ENCODE results near the gene TMCC3. TPM values are rescaled to one million over a fixed set of nuclear protein-coding genes. Genes with fewer than 3 reads are reported as not detected.

TMCC3 gene
- total and polyA plus RNA-seq, 9 of the 15 experiments (the other 6 are each of a cell fraction or from before 2014, with no cell fraction given): not detected

- CTCF ChIA-PET (ENCODE audit: low intra/inter-chr PET ratio): no interaction called here
- Histone ChIP-seq H3K4me1 (replicated peaks in 1 of 2; ENCODE audit: control insufficient read depth in 2 of 2, insufficient read depth in 2 of 2, low read length in 2 of 2) (no peaks in the 10 kb centered on the region), H3K4me2 (ENCODE audit: insufficient read depth, low read length) (no peak overlapping the region), H3K9me3 (replicated peaks; ENCODE audit: control insufficient read depth, insufficient read depth, low read depth, low read length) (no peaks in the 10 kb centered on the region), H3K27ac (ENCODE audit: extremely low read depth, low read depth, low read length) (no peak overlapping the region), H2AFZ (ENCODE audit: low read depth, low read length) (no peak overlapping the region), H3K4me3 (no peak overlapping the region), H4K20me1 (replicated peaks; ENCODE audit: control insufficient read depth, insufficient read depth, low read length) (no peaks in the 10 kb centered on the region), H3K9ac (ENCODE audit: insufficient read depth in 1 of 2, low read depth in 2 of 2, low read length in 2 of 2) (no peak overlapping the region), H3K79me2 (ENCODE audit: control insufficient read depth, insufficient read depth, low read length) (no peaks in the 10 kb centered on the region), H3K9me1 (ENCODE audit: control insufficient read depth, insufficient read depth, low read length) (no peaks in the 10 kb centered on the region), H3K36me3 (ENCODE audit: control insufficient read depth, insufficient read depth, low read length) (no peaks in the 10 kb centered on the region), H3K27me3 (ENCODE audit: control insufficient read depth in 2 of 2, insufficient read depth in 2 of 2, low read length in 2 of 2) (peaks cover 0 to 16% of the 10 kb centered on the region in 2 experiments; a peak in 3 of 5 replicates)
- ATAC-seq (no peak), DNase-seq (ENCODE audit: extremely low read depth in 1 of 4, low spot score in 3 of 4) (no peak), FAIRE-seq (no peak)
- TF ChIP-seq KDM2B (CRISPR knock-in tag; IDR thresholded peaks at IDR 0.05): no peak
- TF ChIP-seq ZNF444 (CRISPR knock-in tag; IDR thresholded peaks at IDR 0.05): no peak
- TF ChIP-seq TARDBP (IDR thresholded peaks at IDR 0.05): no peak
- no peak for TF ChIP-seq ARID2 (IDR thresholded peaks at IDR 0.05)
- no peak for TF ChIP-seq ETS1 (conservative IDR thresholded peaks at IDR 0.05; ENCODE audit: control insufficient read depth, low read depth, low read length)
- TF ChIP-seq LEF1 (IDR thresholded peaks at IDR 0.05): no peak
- no peak for TF ChIP-seq PHF21A (IDR thresholded peaks at IDR 0.05; ENCODE audit: borderline replicate concordance, low read depth)
- TF ChIP-seq ZNF134 (CRISPR knock-in tag; conservative IDR thresholded peaks at IDR 0.05): no peak
- TF ChIP-seq NCOA6 (IDR thresholded peaks at IDR 0.05): no peak
- intact Hi-C loops (cut with micrococcal nuclease): no loop called here
- POLR2A ChIA-PET: interaction anchor here (1.2 kb wide), 1 partner anchor 9 kb away, joined by 3 read pairs; no protein-coding TSS in a partner anchor
- in situ Hi-C loops (cut with MboI): no loop called here
- no TSS peak for BruUV-seq (replicated peaks)
- 0% methylated on average over 4 of the region's 4 CpGs for WGBS (ENCODE audit: insufficient coverage, low coverage, missing lambda C conversion rate)
Observed at GRCh38 chr12:94663071-94663470, 12.7 kb upstream of the TMCC3 start.

Data from K562 (cell line).